Fibroblast of mammary gland (primary cell): ENCODE measurements around the gene KLF7.

Experiments
- DNase-seq: peaks from one replicate; pipeline ENCODE4 v3.0.0-alpha.2; 2010; ENCODE audit warnings: low read depth
- H3K4me3 ChIP-seq: 2 replicates; pipeline ENCODE4 v1.5.1; 2011; ENCODE audit warnings: low read depth, mild to moderate bottlenecking, low read length, moderate library complexity; ENCODE audit not compliant: control insufficient read depth
- TF ChIP-seq, protein P1 (sequence below): conservative IDR thresholded peaks from 2 replicates; pipeline ENCODE4 v1.5.1; 2011; ENCODE audit warnings: low read depth, low read length, inconsistent platforms; ENCODE audit not compliant: control insufficient read depth, insufficient read depth

Gene KLF7

DNA sequence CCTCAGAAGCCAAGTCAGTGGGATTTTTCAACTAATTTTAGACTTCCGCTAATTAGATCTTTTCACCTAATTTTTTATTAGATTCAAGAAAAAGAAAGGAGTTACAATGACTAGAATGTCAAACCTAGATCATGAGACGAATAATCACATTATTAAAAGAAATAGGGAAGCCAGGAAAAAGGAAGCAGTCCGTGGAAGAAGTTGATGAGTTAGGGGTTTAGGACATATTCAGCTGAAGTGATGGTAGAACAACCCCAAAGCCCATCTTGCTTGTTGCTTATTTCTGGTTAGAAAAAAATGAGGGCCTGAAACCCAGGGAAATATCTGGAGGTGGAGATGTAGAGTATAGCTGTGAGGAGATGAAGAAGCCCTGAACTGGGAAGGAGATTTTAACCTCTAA, 8.0 kb downstream of the KLF7 start:
- TF ChIP-seq, protein P1, sequence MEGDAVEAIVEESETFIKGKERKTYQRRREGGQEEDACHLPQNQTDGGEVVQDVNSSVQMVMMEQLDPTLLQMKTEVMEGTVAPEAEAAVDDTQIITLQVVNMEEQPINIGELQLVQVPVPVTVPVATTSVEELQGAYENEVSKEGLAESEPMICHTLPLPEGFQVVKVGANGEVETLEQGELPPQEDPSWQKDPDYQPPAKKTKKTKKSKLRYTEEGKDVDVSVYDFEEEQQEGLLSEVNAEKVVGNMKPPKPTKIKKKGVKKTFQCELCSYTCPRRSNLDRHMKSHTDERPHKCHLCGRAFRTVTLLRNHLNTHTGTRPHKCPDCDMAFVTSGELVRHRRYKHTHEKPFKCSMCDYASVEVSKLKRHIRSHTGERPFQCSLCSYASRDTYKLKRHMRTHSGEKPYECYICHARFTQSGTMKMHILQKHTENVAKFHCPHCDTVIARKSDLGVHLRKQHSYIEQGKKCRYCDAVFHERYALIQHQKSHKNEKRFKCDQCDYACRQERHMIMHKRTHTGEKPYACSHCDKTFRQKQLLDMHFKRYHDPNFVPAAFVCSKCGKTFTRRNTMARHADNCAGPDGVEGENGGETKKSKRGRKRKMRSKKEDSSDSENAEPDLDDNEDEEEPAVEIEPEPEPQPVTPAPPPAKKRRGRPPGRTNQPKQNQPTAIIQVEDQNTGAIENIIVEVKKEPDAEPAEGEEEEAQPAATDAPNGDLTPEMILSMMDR = no peak
- DNase-seq = no peak
- no peak overlapping the region for H3K4me3 ChIP-seq

DNA sequence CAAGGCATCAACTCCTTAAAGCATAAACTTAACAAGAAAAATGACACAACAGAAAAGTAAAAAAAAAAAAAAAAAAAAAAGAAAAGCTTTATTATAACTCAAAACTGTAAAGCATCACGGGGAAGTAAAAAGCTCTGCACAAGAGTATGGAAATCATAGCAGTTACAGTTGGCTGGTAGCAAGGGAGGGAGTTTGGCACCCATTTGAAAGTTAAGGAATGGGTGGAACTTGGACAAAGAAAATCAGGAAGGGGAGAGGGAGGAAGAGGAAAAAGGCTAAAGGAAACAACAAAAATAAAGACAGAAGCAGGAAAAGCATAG, 8.6 kb downstream of the KLF7 start:
- no peak overlapping the region for H3K4me3 ChIP-seq
- DNase-seq = no peak
- TF ChIP-seq, protein P1 = no peak

DNA sequence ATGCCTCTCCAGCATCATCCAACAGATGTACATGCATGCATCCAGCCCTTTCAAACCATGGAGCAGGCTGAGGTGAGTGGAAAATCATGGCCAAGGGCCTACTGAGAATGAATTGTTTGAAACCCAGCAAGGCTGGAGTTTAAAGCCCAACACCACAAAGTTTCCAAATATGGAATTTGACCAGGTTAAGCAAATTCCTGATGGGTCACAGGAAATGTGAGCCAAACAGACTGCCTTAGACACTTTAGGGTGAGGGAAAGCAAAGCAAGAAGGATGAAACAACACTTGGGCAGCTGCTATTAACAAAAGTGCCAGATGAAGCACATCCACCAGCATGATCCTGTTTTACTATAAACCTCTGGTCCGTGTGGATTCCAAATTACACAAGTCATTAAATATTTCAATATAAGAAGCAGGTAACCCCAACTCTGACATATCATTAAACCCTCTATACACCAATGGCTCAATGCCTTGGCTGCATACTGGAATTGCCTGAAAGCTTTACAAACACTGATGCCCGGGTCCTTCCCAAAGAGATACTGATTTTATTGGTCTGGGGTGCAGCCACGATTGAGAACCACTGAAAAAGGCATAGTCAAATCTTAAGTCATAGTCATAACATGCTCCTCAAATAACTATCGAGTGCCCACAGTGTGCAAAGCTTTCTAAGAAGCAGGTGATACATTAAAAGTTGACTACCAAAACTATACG, 9.1 kb downstream of the KLF7 start:
- TF ChIP-seq, protein P1 = no peak
- H3K4me3 ChIP-seq = no peak overlapping the region
- no peak for DNase-seq

DNA sequence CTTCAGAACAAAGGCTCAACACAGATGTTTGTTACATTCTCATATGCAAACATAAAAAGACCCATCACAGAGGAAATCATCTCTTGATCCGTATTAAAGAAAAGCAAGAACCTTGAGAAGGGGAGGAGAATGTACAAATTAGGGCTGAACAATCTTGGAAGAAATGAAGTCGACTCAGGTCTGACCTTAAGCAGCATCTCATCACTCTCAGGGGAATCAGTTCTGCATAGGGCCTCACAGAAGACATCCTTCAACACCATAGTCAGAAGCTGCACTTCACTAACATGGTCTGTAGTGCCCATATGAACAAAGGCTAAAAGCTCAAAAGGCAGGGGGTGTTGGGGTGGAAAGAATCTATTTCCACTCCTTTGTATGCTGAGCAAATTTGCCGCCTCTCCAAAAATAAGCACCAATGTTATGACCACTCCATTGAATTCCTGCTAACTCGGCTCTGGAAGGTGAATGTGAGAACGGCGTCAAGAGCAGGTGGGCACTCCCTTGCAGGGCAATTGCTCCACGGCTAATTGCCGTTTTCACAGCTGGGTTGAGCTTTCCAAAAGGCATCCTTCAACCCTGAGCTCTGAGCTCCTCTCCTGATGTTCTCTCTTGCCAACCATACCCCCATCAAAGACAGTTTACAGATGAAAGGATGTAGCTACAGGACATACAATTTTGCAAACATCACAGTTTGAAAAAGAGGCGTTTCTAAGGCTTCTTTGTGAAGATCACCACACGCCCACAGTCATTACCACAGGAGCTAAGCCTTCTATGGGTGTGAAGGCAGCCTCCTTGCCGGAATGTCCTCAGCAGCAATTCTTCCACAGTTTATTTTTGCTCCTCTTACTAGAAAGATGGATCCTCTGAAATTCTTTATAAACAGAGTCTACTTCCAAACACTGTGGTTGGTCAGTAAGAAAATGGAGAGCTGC, 10.0 kb downstream of the KLF7 start:
- no peak for DNase-seq
- no peak overlapping the region for H3K4me3 ChIP-seq
- TF ChIP-seq, protein P1 = no peak

DNA sequence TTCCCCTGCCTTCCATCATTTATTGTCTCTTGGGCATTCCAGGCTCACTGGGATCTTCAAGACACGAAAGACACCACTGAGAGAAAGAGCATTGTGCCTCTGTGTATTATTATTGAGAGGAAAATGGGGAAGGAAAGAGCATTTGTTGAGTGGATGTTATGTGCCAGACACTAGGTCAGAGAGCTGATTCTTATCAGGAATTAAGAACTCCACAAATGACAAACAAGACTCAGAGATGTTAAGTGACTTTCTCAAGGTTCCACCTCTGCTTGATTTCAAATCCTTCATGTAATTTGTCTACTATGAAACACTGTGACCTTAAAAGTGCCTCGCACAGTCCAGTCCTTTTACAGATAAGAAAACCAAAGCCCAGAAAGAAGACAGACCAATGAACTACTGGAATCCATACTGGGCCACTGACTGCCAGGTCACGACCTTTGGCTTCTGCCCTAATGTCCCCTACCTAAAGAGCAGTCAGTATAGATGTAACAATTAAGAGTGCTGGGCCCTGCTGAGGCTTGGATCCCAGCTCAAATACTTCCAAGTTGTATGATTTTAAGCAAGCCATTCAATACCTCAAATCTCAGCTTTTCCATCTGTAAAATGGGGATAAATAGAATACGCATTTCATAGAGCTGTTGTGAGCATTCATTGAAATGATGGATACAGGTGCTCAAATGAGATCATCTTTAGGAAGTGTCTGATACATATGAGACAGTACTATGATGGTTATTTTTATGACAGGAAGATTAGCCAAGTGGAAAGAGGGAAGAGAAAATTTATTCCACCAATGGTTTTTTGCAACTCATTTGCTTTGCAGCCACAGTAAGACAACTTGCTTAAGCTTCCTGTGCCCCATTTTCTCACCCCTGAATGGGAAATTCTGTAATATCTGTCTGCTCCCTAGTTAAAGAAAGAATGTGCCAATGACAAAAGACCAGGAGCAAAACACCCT, 10.9 kb downstream of the KLF7 start:
- H3K4me3 ChIP-seq = no peak overlapping the region
- TF ChIP-seq, protein P1 = no peak
- DNase-seq = no peak

DNA sequence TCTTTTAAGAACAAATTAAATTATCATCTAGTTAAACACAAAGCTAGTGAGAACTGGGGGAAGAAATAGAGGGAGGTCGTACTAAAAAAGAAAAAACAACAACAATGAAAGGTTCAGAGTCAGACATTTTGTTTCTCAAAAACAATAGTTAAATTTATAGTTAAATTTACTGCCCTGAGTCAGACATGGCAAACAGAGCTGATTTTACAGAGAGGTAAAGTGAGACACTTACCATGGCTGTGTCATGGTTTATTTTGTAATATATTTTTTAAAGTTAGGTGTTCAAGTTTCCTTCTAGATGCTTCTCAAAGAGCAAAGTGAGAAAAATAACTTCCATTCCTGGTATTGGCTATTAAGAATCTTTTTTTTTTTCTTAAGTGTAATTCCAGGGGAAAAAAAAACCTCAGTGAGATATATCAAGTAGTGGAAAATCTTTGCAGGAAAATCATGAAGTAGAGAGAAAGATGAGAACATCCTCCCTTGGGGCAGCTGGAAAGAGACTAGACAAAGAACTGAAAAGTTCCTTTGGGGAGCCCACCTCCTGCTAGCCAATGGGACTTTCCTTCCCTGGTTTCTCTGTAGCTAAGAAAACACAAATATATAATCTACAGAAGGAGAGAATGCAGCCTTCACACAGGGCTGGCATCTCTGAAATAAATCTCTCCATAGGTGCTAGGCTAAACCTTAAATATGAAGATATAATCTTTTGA, 12.3 kb downstream of the KLF7 start:
- DNase-seq = no peak
- H3K4me3 ChIP-seq = no peak overlapping the region
- TF ChIP-seq, protein P1 = no peak
